Bronchial epithelial cell (primary cell): ENCODE data around the gene PDILT. TPM values are rescaled to one million over a fixed set of nuclear protein-coding genes. Genes with fewer than 3 reads are reported as not detected.
"Not testable (repeated sequence)": the region's sequence is repeated elsewhere in the genome, so short reads cannot be mapped to it uniquely, and the experiment has no call there.

Experiments
- DNase-seq: peaks from one replicate; pipeline ENCODE4 v3.0.0-alpha.2; 2010; ENCODE audit warnings: low read depth
- FAIRE-seq: peaks from 2 replicates; lab custom pipeline; 2011; peaks lifted over from hg19 to GRCh38; lab: Jason Lieb, UNC
- H3K27me3 ChIP-seq: 2 replicates; pipeline ENCODE4 v1.5.1; 2011; ENCODE audit warnings: low read length; ENCODE audit not compliant: control insufficient read depth, insufficient read depth
- H3K36me3 ChIP-seq: 2 replicates; pipeline ENCODE4 v1.5.1; 2011; ENCODE audit warnings: low read length; ENCODE audit not compliant: control insufficient read depth, insufficient read depth
- H3K4me3 ChIP-seq: 2 replicates; pipeline ENCODE4 v1.5.1; 2011; ENCODE audit warnings: mild to moderate bottlenecking, low read depth, low read length, control low read depth
- CTCF ChIP-seq: IDR thresholded peaks from 2 replicates; pipeline ENCODE4 v1.5.1; 2011; ENCODE audit warnings: mild to moderate bottlenecking, moderate library complexity, low read length, control low read depth, inconsistent platforms; ENCODE audit not compliant: insufficient read depth, severe bottlenecking
- total RNA-seq: library from RNA; depleted of rRNA; stranded (reverse); fragments of >200 nt; gene quantifications from 2 replicates; pipeline ENCODE4 v1.2.1, GENCODE V29; 2014

The PDILT gene
- total RNA-seq, 1 donor from 2014 or later, result not detected

GRCh38 chr16:20315764-20316163 is 88.8 kb downstream of the PDILT start:
- Histone ChIP-seq H3K4me3 (no peak overlapping the region), H3K27me3 (no peaks in the 10 kb centered on the region), H3K36me3 (no peaks in the 10 kb centered on the region)
- no peak for DNase-seq
- FAIRE-seq, result no peak
- TF ChIP-seq CTCF, result no peak

- Histone ChIP-seq H3K4me3 (no peak overlapping the region), H3K36me3 (no peaks in the 10 kb centered on the region), H3K27me3 (no peaks in the 10 kb centered on the region)
- TF ChIP-seq CTCF, result no peak
- FAIRE-seq (no peak), DNase-seq (no peak)
Observed at GRCh38 chr16:20314575-20314974, 90.0 kb downstream of the PDILT start.

- no peak for TF ChIP-seq CTCF
- H3K27me3 ChIP-seq, result no peaks in the 10 kb centered on the region
- FAIRE-seq, result no peak
- no peaks in the 10 kb centered on the region for H3K36me3 ChIP-seq
- no peak for DNase-seq
- H3K4me3 ChIP-seq, result no peak overlapping the region
Observed at GRCh38 chr16:20313741-20314140, 90.8 kb downstream of the PDILT start.

- not testable (repeated sequence) for H3K36me3 ChIP-seq, FAIRE-seq, H3K4me3 ChIP-seq, DNase-seq, H3K27me3 ChIP-seq
Observed at GRCh38 chr16:20312536-20313095, 91.9 kb downstream of the PDILT start.

GRCh38 chr16:20311548-20311947 is 93.0 kb downstream of the PDILT start:
- TF ChIP-seq CTCF, result no peak
- peak; percentile 18 for FAIRE-seq

GRCh38 chr16:20310421-20311395 is 93.8 kb downstream of the PDILT start:
- DNase-seq, result no peak
- H3K36me3 ChIP-seq, result no peaks in the 10 kb centered on the region
- no peak overlapping the region for H3K4me3 ChIP-seq
- no peak for TF ChIP-seq CTCF
- H3K27me3 ChIP-seq, result no peaks in the 10 kb centered on the region
- FAIRE-seq, result no peak

More at GRCh38 chr16:20311548-20311947, 93.0 kb downstream of the PDILT start:
- no peak for DNase-seq
- no peaks in the 10 kb centered on the region for H3K27me3 ChIP-seq
- no peaks in the 10 kb centered on the region for H3K36me3 ChIP-seq
- no peak overlapping the region for H3K4me3 ChIP-seq
